ENCODE measurements around the gene NRSN2.

NRSN2 gene

DNA sequence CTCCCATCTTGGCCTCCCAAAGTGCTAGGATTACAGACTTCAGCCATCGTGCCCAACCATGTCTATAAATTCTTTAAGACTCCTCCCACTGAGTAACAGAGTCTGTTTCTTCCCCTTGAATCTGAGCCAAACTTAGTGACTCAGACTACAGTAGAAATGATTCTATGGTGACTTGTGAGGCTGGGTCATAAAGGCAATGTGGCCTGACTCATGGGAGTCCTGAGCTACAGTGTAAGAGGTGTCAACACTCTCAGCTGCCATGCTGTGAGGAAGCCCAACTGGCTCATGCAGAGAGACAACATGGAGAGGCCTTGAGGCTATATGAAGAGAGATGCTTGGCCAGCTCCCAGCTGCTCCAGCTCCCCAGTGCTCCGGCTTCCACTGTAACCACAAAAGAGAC lies 5.2 kb upstream of the NRSN2 start:
- TF ChIP-seq POLR2AphosphoS5 (IDR thresholded peaks at IDR 0.05; ENCODE audit: low read depth) (no peak), SPI1 (IDR thresholded peaks at IDR 0.05; ENCODE audit: borderline replicate concordance, low read depth) (no peak), GABPA (IDR thresholded peaks at IDR 0.05; ENCODE audit: low read depth) (no peak)
- TF ChIP-seq, protein P1, sequence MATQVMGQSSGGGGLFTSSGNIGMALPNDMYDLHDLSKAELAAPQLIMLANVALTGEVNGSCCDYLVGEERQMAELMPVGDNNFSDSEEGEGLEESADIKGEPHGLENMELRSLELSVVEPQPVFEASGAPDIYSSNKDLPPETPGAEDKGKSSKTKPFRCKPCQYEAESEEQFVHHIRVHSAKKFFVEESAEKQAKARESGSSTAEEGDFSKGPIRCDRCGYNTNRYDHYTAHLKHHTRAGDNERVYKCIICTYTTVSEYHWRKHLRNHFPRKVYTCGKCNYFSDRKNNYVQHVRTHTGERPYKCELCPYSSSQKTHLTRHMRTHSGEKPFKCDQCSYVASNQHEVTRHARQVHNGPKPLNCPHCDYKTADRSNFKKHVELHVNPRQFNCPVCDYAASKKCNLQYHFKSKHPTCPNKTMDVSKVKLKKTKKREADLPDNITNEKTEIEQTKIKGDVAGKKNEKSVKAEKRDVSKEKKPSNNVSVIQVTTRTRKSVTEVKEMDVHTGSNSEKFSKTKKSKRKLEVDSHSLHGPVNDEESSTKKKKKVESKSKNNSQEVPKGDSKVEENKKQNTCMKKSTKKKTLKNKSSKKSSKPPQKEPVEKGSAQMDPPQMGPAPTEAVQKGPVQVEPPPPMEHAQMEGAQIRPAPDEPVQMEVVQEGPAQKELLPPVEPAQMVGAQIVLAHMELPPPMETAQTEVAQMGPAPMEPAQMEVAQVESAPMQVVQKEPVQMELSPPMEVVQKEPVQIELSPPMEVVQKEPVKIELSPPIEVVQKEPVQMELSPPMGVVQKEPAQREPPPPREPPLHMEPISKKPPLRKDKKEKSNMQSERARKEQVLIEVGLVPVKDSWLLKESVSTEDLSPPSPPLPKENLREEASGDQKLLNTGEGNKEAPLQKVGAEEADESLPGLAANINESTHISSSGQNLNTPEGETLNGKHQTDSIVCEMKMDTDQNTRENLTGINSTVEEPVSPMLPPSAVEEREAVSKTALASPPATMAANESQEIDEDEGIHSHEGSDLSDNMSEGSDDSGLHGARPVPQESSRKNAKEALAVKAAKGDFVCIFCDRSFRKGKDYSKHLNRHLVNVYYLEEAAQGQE (IDR thresholded peaks at IDR 0.05; ENCODE audit: insufficient replicate concordance, low read depth): no peak
- TF ChIP-seq, protein P2, sequence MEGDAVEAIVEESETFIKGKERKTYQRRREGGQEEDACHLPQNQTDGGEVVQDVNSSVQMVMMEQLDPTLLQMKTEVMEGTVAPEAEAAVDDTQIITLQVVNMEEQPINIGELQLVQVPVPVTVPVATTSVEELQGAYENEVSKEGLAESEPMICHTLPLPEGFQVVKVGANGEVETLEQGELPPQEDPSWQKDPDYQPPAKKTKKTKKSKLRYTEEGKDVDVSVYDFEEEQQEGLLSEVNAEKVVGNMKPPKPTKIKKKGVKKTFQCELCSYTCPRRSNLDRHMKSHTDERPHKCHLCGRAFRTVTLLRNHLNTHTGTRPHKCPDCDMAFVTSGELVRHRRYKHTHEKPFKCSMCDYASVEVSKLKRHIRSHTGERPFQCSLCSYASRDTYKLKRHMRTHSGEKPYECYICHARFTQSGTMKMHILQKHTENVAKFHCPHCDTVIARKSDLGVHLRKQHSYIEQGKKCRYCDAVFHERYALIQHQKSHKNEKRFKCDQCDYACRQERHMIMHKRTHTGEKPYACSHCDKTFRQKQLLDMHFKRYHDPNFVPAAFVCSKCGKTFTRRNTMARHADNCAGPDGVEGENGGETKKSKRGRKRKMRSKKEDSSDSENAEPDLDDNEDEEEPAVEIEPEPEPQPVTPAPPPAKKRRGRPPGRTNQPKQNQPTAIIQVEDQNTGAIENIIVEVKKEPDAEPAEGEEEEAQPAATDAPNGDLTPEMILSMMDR (IDR thresholded peaks at IDR 0.05; ENCODE audit: insufficient read depth, low read length): no peak
- Histone ChIP-seq H3K27me3 (ENCODE audit: insufficient read depth, poor library complexity, severe bottlenecking) (no peaks in the 10 kb centered on the region), H3K4me3 (replicated peaks; ENCODE audit: insufficient read depth, low read length) (no peak overlapping the region), H3K27ac (replicated peaks) (no peak overlapping the region)
- peak; percentile 48 to 69 for DNase-seq (ENCODE audit: low read depth in 1 of 2, low spot score in 1 of 2)

DNA sequence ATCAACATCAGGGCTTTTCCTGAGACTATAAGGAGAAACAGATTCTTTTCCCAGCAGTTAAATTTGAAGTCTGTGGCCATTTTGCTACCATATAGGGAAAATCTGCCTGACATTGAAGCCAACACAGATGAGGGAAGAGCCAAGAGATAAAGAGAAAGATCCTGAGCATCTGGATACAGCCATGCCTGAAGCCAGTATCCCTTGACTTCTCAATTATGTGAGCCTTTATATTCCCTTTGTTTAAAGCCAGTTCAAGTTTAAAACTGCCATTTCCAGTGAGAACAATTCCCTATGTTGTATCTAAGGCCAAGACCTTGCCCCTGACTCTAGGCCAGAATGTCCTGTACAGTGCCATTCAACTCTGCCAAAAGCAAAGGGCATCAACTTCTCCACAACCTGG lies 3.8 kb upstream of the NRSN2 start:
- no peak for DNase-seq (ENCODE audit: low read depth in 1 of 2, low spot score in 1 of 2)
- H3K27ac ChIP-seq (replicated peaks): no peak overlapping the region
- H3K27me3 ChIP-seq (ENCODE audit: insufficient read depth, poor library complexity, severe bottlenecking): no peaks in the 10 kb centered on the region
- H3K4me3 ChIP-seq (replicated peaks; ENCODE audit: insufficient read depth, low read length): no peak overlapping the region
- TF ChIP-seq, protein P2 (IDR thresholded peaks at IDR 0.05; ENCODE audit: insufficient read depth, low read length): no peak
- no peak for TF ChIP-seq POLR2AphosphoS5 (IDR thresholded peaks at IDR 0.05; ENCODE audit: low read depth)
- TF ChIP-seq, protein P1 (IDR thresholded peaks at IDR 0.05; ENCODE audit: insufficient replicate concordance, low read depth): no peak
- no peak for TF ChIP-seq SPI1 (IDR thresholded peaks at IDR 0.05; ENCODE audit: borderline replicate concordance, low read depth)
- no peak for TF ChIP-seq GABPA (IDR thresholded peaks at IDR 0.05; ENCODE audit: low read depth)

DNA sequence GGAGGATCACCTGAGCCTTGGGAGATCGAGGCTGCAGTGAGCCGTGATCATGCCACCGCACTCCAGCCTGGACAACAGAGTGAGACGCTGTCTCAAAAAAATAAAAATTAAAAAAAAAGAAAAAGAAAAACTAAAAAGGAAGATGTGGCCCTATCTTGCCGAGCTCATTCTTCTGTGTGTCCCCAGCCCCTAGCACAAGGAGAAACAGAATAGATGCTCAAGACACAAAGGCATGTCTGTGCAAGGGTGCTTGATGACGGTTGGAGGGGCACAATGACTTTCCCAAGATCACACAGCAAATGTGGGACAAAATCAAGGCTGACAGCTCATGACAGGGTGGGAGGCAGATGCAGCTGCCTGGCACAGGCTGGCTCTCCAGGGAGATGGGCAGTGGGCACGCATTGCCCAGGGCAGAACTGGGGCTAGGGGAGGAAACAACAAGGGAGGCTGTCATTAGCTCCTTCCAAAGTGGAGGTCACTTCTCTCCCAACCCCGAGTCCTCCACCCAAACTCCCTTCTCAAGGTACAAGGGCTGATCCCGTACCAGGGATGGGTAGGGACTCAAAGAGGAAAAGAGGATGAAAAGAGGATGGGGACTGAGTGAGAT lies 775 bp upstream of the NRSN2 start:
- Histone ChIP-seq H3K27me3 (ENCODE audit: insufficient read depth, poor library complexity, severe bottlenecking) (no peaks in the 10 kb centered on the region), H3K4me3 (replicated peaks; ENCODE audit: insufficient read depth, low read length) (no peak overlapping the region), H3K27ac (replicated peaks) (no peak overlapping the region)
- no peak for DNase-seq (ENCODE audit: low read depth in 1 of 2, low spot score in 1 of 2)
- TF ChIP-seq, protein P2 (IDR thresholded peaks at IDR 0.05; ENCODE audit: insufficient read depth, low read length): no peak
- TF ChIP-seq GABPA (IDR thresholded peaks at IDR 0.05; ENCODE audit: low read depth) (no peak), POLR2AphosphoS5 (IDR thresholded peaks at IDR 0.05; ENCODE audit: low read depth) (no peak), SPI1 (IDR thresholded peaks at IDR 0.05; ENCODE audit: borderline replicate concordance, low read depth) (no peak)
- TF ChIP-seq, protein P1 (IDR thresholded peaks at IDR 0.05; ENCODE audit: insufficient replicate concordance, low read depth): no peak
